ENCODE results near the gene FUBP1.
"Not testable (repeated sequence)": the region's sequence is repeated elsewhere in the genome, so short reads cannot be mapped to it uniquely, and the experiment has no call there.

Gene FUBP1

GRCh38 chr1:77989744-77990143 lies 10.9 kb upstream of the FUBP1 start:
- no peak for DNase-seq (ENCODE audit: low read depth)

DNA sequence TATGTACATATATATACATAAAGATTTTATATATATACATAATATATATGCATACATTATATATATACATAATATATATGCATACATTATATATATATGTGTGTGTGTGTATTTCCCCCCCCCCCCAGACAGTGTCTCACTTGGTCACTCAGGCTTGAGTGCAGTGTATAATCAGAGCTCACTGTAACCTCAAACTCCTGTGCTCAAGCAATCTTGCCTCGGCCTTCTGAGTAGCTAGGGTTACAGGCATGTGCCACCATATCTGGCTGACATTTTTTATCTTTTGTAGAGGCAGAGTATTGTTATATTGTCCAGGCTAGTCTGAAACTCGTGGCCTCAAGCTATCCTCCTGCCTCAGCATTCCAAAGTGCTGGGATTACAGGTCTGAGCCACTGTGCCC lies 9.0 kb upstream of the FUBP1 start:
- DNase-seq (ENCODE audit: low read depth) = no peak

DNA sequence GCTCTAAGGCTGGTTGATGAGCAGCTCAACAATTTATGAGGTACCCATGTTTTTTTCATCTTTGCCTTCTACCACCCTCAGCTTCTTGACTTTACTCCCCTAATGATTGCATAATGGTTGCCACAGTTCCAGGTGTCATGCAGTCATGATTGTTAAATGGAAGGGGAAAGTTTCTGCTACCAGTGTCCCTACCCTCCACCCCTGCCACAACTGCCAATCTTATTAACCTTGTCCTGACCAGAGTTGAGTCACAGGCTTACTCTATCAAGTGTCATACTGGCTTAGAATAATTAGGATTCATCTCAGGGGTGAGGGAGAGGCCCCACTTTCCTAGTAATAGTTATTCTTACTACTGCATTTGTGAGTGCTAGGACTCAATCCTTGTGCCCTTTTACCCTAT lies 7.9 kb upstream of the FUBP1 start:
- no peak for DNase-seq (ENCODE audit: low read depth)

GRCh38 chr1:77984629-77985028 lies 5.8 kb upstream of the FUBP1 start:
- DNase-seq (ENCODE audit: low read depth) = no peak

GRCh38 chr1:77983997-77984355 lies 5.1 kb upstream of the FUBP1 start:
- DNase-seq (ENCODE audit: low read depth) = no peak

GRCh38 chr1:77983352-77983996 lies 4.6 kb upstream of the FUBP1 start:
- DNase-seq (ENCODE audit: low read depth) = not testable (repeated sequence)

GRCh38 chr1:77978293-77978968 lies 441 bp downstream of the FUBP1 start:
- peak; percentile 36 for DNase-seq (ENCODE audit: low read depth)

DNA sequence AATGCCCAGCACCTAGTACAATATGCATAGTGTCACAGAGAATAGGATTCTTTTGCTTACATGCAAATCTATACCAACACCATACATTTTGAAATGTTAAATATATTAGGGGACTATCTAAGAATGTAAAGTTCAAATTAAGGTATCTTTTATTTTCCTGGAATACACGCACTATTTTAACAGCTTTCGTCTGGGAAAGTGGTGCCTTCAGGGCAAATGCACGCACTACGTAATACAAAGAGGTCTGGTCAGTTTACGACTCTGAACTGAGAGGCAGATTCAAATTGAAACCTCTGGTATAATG lies 931 bp downstream of the FUBP1 start:
- no peak for DNase-seq (ENCODE audit: low read depth)

GRCh38 chr1:77976433-77977076 lies 2.3 kb downstream of the FUBP1 start:
- no peak for DNase-seq (ENCODE audit: low read depth)

GRCh38 chr1:77975907-77976306 lies 3.0 kb downstream of the FUBP1 start:
- DNase-seq (ENCODE audit: low read depth) = no peak

GRCh38 chr1:77975386-77975785 lies 3.5 kb downstream of the FUBP1 start:
- no peak for DNase-seq (ENCODE audit: low read depth)

DNA sequence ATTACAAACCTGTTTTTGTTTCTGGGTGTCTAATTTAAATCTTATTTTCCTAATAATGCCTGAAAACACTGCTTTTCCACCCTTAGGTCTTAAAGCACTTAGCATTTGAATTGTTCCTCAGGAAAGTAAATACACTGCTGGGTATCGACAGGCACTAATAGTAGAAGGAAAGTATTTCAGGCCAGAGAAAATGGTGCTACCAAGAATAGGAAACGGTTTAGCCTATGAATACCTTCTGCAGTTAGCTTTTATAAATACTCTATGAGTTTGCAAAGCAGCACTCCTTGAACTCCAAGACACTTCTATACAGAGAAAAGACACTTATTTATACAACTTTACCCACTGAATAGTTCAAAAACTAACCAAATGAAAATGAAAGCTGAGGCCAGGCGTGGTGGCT lies 6.8 kb downstream of the FUBP1 start:
- DNase-seq (ENCODE audit: low read depth) = no peak

GRCh38 chr1:77970192-77970591 lies 8.7 kb downstream of the FUBP1 start:
- DNase-seq (ENCODE audit: low read depth) = no peak

- no peak for DNase-seq (ENCODE audit: low read depth)
Measured at GRCh38 chr1:77966291-77966690, 12.6 kb downstream of the FUBP1 start.

GRCh38 chr1:77961392-77961791 lies 17.5 kb downstream of the FUBP1 start:
- DNase-seq (ENCODE audit: low read depth) = no peak

GRCh38 chr1:77958850-77959249 lies 20.0 kb downstream of the FUBP1 start:
- no peak for DNase-seq (ENCODE audit: low read depth)

GRCh38 chr1:77958391-77958790 lies 20.5 kb downstream of the FUBP1 start:
- no peak for DNase-seq (ENCODE audit: low read depth)

DNA sequence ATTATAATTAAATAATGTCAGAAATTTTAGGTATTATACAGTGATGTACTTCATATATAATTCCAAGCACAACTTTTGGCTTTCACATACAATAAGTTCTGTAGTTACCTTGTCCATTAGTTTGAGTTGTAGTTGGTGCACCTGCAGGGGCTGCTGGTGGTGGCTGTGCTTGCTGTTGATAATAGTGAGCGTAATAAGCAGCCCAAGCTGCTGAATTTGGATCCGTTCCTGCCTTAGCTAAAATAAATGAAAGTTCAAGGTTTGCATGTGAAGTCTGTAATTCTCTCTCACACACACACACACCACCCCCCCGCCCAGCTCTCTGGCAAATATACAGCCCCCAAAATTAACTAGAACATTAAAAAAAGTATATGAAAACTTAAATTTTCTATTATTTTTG lies 22.4 kb downstream of the FUBP1 start:
- no peak for DNase-seq (ENCODE audit: low read depth)

- no peak for DNase-seq (ENCODE audit: low read depth)
Measured at GRCh38 chr1:77955709-77956108, 23.2 kb downstream of the FUBP1 start.

DNA sequence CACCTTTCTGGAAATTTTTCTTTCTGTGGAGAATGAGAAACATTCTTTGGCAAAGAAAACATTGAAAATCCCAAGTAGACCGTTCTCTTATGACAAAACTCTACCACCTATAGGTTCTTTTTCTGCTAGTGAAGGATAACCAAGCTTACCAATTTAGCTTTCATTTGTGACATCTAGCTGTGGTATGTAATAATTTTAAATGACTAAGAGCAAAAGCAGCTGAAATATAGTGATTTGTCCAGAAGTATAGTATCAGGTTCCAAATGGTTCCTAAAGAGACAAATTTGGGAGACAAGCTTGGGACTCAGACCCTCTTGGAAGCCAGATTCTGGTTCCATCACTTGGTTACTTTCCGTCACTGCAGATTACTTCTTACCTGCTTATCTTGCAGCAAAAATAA lies 24.4 kb downstream of the FUBP1 start:
- no peak for DNase-seq (ENCODE audit: low read depth)

DNA sequence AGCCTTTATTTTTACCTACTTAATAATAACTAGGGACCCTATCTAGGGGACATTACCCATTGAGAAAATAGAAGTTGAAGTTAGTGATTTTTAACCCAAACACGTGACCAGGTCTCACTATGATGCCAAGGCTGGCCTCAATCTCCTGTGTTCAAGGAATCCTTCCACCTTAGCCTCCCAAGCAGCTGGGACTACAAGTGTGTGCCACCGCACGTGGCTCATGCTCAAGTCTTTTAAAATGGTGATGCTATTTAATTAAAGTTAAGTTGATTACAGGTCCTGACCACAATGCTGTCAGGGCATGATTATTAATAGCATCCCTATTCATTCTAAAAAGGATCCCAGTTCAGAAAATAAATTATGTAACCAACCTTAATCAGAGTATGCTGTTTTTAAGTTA lies 25.0 kb downstream of the FUBP1 start:
- no peak for DNase-seq (ENCODE audit: low read depth)

DNA sequence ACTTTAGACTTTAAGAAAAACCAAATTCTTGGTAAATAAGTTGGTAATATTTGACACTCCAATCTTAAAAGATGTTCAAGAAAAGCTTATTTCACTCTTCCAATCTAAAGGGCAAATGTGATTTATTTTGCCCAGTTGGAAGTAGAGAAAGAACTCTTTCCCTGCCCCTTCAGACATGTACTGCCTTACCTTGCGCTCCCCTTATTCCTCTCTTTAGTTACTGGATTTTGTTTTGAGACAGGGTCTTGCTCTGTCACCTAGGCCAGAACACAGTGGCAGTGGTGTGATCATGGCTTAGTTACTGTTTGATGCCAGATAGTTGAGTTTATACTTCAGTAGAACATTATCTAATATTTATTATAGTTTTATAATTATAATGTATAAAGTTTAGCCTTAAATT lies 27.5 kb downstream of the FUBP1 start:
- no peak for DNase-seq (ENCODE audit: low read depth)

GRCh38 chr1:77950873-77951272 lies 28.0 kb downstream of the FUBP1 start:
- DNase-seq (ENCODE audit: low read depth) = no peak

- DNase-seq (ENCODE audit: low read depth) = no peak
Measured at GRCh38 chr1:77948841-77949424, 29.9 kb downstream of the FUBP1 start.
